ENCODE measurements around the gene ZNF205.
A peak's percentile ranks its signal among the peaks of the same experiment; 100 is the strongest.

The ZNF205 gene

GRCh38 chr16:3084969-3085670, 27.3 kb upstream of the ZNF205 start:
- DNase-seq (ENCODE audit: low read depth): no peak

GRCh38 chr16:3085868-3086595, 26.4 kb upstream of the ZNF205 start:
- no peak for DNase-seq (ENCODE audit: low read depth)

GRCh38 chr16:3086596-3087242, 25.7 kb upstream of the ZNF205 start:
- no peak for DNase-seq (ENCODE audit: low read depth)

DNA sequence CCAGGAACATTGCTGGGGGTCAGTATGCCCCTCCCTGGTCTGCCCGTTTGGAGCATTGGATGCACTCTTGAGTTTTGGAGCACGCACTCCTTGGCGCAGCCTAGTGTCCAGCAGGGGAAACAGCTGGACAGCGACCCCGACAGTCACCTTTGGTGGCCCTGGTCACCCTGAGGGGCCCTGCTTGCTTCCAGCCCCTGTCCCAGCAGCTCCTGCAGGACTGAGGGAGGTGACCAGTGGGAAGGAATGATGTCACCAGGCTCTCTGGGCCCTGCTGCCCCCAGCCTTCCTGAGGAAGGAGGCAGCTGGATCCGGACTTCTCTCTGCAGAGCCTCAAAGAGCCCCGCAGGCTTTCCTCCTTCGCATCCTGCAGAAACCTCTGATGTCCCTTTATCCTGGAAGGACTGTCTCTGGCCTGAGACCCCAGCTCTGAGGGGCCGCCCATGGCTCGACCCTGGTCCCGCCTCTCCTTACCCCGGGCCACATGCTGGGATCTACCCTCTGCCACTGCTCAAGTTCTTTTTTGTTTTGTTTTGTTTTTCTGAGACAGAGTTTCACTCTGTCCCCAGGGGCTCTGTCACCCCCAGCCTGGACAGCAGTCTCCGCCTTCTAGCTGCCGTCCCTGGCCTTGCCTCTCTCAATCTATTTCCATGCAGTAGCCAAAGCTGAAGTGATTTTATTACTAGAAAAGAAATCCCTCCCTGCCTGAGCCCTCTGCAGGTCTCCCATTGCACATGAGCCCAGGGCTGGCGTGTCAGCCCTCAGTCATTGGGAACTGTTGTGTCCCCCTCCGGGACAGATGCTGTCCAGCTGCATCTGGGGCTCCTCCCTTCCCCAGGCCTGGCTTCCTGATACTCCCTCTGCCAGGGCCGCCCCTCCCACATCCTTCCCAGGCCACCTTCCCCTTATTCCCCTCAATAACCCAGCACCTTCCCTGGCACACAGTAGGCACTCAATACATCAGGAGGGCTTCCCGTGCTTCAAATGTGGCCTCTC, 24.8 kb upstream of the ZNF205 start:
- DNase-seq (ENCODE audit: low read depth): no peak

- DNase-seq (ENCODE audit: low read depth): no peak
These were observed 23.9 kb upstream of the ZNF205 start for GRCh38 chr16:3088450-3088849.

GRCh38 chr16:3088925-3089716, 23.3 kb upstream of the ZNF205 start:
- DNase-seq (ENCODE audit: low read depth): no peak

- DNase-seq (ENCODE audit: low read depth): no peak
These were observed 22.4 kb upstream of the ZNF205 start for GRCh38 chr16:3089717-3090592.

- no peak for DNase-seq (ENCODE audit: low read depth)
These were observed 20.8 kb upstream of the ZNF205 start for GRCh38 chr16:3091551-3091950.

DNA sequence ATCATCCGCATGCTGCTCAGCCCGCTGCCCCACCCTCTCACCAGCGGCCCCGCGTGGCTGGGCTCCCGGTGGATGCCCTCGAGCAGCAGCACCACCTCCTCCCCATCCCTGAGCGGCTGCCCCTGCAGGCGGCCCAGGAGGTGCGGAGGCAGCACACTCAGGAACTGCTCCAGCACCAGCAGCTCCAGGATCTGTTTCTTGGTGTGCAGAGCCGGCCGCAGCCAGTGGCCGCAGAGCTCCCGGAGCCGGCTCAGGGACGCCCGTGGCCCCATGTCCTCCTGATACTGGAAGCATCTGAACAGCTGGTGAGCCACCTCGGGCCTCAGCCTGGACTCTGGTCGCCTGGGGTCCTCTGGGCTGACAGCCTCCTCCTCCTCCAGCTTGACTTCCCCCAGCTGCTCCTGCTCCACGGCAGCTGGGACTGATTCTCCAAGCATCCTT, 19.9 kb upstream of the ZNF205 start:
- DNase-seq (ENCODE audit: low read depth): no peak

- DNase-seq (ENCODE audit: low read depth): peak; percentile 12
These were observed 17.9 kb upstream of the ZNF205 start for GRCh38 chr16:3094289-3095027.

GRCh38 chr16:3095869-3096268, 16.5 kb upstream of the ZNF205 start:
- DNase-seq (ENCODE audit: low read depth): no peak

- no peak for DNase-seq (ENCODE audit: low read depth)
These were observed 16.0 kb upstream of the ZNF205 start for GRCh38 chr16:3096362-3096761.

GRCh38 chr16:3097266-3097665, 15.1 kb upstream of the ZNF205 start:
- no peak for DNase-seq (ENCODE audit: low read depth)

DNA sequence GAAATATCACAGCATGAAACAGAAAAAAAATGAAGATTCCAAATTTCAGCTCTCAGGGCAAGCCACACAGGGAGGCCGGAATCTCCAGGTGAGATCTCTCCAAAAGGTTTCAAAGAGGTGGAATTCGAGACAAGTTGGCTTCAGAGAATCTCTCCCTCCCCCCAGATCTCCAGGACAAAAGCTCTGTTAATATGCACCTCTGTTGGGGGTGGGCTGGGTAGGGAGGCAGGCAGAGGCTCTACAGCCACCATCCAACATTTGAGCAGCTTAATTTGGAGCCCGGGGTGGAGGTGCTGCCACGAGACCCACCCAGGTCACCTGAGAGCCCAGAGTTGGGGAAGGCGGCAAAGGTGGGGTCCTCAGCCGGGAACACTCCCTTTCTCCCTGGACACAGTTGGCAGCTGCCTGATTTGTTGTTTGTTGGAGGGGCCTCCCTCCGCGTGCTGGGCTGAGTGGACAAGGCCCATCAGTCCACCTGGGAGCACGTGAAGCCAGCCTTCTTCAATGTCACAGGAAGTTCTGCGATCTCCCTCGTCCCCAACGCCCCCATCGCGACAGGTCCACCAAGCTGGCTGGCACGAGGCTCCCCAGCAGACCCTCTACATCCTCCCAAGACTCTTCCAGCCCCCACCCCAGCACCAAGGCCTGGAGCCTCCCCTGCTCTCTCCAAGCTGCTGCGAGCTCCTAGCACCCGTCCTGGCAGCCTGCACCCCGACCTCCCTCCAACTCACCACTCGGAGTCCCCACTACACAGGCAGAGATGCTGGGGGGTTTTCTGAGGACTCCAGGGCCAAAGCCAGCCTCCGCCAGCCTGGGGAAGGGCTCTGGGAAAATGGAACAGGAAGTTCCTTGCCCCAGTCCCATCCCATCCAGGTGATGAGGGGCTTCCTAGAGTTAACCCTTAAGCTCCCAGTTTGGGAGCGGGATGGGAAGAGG, 13.7 kb upstream of the ZNF205 start, which contains the start of gene ZSCAN10:
TSS of gene ZSCAN10 (minus strand) at position 836 of the 936 bp plus-strand sequence. CDS start 6,357 bp downstream, outside the sequence.
- DNase-seq (ENCODE audit: low read depth): no peak

GRCh38 chr16:3099395-3099731, 13.0 kb upstream of the ZNF205 start:
- no peak for DNase-seq (ENCODE audit: low read depth)

DNA sequence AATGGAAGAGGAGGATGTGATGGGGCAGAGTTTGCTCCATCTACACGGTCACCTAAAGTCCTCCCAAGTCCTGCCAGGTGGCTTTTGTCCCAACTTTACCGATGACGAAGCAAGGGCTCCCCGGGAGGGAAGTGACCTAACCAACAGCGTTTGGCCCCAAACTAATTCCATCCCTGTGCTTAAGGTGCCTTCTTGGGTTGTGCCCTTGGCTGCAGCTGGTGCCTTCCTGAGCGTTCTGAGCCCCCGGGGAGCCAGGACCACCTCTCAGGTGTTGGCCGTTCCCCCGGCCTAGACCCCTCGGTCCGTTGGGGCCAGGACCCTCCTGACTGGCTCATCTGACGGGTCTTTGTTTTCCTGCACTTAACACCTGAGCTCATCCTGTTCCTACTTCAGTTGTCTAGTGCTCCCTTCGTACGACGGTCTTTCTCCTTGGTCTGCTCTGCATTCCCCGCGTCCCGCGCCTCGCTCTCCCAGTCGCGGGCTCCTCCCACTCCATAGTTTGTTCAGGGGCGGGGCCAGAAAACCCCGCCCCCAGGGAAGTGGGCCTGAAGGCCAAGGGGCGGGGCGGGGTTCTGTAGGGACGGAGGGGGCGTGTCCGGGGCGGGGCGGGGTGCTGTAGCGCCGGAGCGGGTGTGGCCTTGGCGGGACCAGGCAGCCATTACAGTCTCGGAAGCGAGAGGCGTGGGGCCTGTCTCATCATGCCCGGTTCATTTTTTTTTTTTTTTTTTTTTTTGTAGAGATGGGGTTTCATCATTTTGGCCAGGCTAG, 12.5 kb upstream of the ZNF205 start:
- peak; percentile 82 for DNase-seq (ENCODE audit: low read depth)
